Endometrial microvascular endothelial cells (primary cell): ENCODE results near the gene PRIM2. TPM values are rescaled to one million over a fixed set of nuclear protein-coding genes. Genes with fewer than 3 reads are reported as not detected.
"Not testable (repeated sequence)": the region's sequence is repeated elsewhere in the genome, so short reads cannot be mapped to it uniquely, and the experiment has no call there.

Source experiments
- in situ Hi-C: cut with HindIII; loops from 2 replicates; pipeline ENCODE4 v1.10.0; 2017; ENCODE audit warnings: low sequenced_read_pairs, low pct_unique_long_range_greater_than_20kb; ENCODE audit errors: inconsistent ontology term
- total RNA-seq: library from RNA; depleted of rRNA; stranded (reverse); fragments of >200 nt; gene quantifications from one replicate; pipeline ENCODE4 v1.2.3, GENCODE V29; 2015; ENCODE audit errors: inconsistent ontology term

PRIM2 gene
- total RNA-seq, 1 donor from 2014 or later, result 25.2 TPM

DNA sequence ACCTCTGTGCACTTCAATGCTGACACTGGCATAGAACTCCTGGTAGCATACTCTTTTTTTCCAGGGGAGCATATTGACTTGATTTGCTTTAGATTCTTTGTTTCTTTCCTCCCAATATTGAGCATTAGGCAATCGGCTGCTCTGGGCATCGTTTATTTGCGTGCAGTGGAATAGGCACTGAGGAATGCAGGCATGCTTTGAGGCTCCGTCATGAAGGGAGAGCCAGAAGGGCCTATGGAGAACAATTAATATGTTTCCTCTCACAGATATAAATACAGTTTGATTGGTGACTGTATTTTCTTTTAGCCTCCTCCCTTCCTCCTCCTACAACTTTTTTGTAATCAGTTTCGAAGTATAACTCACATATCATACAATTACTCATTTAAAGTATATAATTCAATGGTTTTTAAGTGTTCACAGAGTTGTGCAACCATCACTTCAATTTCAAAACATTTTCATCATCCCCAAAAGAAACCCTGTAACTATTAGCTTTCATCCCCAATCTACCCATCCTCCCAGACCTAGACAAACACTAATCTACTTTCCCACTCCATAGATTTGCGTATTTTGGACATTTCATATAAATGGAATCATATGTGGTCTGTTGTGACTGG lies 157.5 kb downstream of the PRIM2 start:
- in situ Hi-C loops, result not testable (repeated sequence)

DNA sequence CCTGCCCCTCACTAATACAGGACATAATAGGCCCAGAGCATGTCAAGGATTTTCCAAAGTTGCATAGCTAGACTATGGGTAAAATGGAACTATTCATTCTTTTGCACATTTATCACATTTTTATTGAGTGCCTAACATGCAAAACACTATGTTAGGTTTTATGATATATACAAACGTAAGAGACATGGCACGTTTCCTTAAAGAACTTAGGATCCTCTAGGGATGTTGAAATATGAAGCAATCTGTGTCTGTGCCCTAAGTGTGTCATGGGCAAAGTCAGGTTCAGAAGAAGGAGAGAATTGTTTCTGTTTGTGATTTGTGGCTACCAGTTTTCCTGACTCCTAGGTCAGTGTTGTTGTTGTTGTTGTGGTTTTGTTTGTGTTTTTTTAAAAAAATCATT lies 158.2 kb downstream of the PRIM2 start:
- in situ Hi-C loops, result not testable (repeated sequence)

DNA sequence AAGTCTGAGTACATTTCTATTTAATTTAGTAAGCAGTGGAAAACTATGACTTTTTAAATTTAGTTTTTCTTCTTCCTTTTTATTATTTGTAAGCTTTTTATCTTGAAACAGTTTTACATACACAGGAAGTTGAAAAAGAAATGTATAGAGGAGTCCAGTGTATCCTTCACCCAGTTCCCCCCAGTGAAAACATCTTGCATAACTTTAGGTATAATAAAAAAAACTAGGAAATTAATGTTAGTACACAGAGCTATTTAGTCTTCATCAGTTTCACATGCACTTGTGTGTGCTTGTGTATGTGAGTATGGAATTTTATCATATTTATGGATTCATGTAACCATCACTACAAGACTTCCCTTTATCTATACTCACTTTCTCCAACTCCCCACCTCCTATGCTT lies 162.8 kb downstream of the PRIM2 start:
- in situ Hi-C loops, result not testable (repeated sequence)

DNA sequence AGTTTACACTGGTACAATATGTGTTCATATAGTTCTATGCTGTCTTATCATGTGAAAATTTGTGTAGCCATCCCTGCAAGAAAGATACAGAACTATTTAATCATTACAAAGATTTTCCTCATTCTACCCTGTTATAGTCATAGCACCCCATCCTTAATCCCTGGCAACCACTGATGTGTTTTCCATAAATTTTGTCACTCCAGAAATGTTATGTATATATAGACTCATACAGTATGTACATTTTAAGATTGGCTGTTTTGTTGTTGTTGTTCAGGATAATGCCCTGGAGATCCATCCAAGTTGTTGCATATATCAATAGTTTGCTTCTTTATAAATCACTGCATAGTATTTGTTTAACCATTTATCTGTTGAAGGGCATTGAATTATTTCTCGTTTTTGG lies 163.7 kb downstream of the PRIM2 start:
- in situ Hi-C loops, result not testable (repeated sequence)

DNA sequence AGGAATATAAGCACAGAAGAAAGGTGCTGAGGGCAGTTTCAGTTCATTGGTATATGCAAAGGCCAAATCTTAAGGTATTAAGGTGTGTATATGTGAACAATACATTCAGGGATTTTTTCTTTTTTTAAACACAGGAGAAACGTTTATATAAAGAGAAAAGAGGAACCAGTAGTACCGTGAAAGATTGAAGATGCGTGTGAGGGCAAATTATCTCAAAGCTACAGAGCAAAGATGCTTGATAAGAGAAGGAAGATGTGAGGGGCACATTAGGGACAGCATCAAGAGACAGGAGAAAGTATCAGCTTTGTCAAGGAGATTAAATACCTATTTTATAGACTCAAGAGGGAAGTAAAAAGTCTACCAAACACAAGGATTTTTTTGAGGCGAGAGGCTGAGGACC lies 165.0 kb downstream of the PRIM2 start:
- in situ Hi-C loops, result not testable (repeated sequence)

DNA sequence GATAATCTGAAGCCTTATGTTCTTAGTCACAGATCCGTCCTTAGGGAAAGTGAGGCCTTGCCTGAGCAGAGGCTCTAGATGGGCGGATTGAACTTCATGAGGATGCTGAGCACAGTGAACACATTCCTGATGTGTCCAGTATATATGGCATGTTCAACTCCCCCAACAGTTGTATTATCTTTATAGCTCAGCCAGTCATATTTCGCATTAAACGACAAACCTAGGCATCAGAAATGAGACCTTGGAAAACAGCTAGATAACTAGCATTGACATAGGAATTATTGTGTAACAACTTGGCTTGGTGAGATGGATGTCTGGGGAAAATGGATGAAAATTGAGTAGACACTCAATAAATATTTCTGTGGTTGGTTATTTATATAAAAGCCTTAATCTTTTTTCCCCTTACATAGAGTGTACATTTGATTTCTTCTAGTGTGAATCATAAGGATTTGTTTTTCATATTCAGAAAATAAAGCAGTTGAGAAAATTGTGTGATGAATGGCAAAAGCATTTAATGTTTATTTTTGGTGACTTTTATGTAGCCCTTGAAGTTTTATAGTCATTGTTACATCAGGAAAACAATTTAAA lies 169.2 kb downstream of the PRIM2 start:
- in situ Hi-C loops, result not testable (repeated sequence)

DNA sequence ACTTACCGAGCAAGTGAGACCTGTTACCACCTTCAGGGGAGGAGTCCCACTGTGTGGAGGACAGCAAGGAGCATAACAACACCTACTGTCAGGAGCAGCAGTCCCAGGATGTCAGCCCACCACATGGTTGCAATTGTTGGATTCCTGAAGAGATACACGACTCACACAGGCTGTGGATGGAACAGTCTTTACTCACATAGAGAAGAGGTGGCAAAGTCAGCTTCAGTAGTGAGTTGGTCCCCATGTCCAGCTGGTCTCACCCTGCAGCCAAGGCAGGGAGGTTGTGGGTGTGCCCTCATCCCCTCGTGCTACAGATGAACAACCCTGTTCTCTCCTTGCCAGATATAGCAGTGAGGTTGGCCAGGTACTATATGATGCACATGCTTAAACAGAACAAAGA lies 171.1 kb downstream of the PRIM2 start:
- in situ Hi-C loops, result not testable (repeated sequence)

DNA sequence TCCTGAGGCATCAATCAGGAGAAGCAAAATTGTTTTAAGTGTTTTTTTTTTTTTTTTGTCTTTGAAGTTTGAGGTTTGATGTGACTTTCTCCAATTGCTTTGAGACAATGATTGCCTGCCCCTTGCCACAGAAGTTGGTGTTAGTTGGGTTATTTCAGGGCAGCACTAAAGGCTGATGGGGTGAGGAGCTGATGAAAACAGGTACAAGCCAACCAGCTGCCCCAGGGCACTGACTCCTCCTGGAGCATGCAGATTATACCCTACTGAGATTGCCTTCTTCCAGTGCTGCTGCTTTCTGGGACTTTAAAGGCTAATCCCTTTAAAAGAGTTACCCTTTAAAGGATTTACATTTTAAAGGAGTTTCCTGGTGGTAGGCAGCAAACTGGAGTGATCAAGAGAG lies 172.5 kb downstream of the PRIM2 start:
- in situ Hi-C loops, result not testable (repeated sequence)

DNA sequence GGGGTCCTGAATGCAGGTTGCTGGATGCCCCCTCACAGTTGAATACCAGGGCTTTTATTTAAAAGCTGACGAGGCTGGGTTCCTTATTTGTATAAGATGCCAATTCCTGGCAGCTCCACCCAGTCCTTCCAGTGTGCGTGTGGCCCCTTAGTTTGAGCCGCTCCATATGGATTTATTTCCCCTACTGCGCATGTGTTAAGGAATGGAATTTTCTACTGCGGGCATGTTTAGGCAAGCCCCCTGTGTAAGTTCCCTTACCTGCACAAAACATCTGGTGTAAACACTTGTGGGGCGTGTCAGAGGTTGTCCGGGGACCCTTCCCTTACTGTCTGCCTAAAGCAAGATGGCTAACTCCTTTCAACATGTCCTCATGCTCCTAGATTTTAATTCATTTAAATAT lies 174.4 kb downstream of the PRIM2 start:
- in situ Hi-C loops, result not testable (repeated sequence)

DNA sequence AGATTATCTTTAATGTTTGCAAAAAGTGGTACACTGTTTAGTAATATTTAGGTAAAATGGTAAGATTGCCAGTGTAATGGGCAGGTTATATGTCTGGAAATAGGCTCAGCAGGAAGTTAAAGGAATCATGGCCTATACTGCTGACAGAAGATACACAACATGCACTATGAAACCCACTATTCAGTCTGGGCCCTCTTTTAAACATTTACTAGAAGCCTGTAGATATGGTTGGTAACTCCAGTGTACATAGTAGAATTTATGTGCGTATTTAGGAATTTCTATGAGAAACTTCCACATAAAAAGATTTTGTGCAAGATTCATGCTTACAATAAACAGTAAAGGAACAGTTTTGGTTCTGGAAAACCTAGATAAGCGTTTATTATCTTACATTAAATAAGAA lies 178.8 kb downstream of the PRIM2 start:
- in situ Hi-C loops, result not testable (repeated sequence)

DNA sequence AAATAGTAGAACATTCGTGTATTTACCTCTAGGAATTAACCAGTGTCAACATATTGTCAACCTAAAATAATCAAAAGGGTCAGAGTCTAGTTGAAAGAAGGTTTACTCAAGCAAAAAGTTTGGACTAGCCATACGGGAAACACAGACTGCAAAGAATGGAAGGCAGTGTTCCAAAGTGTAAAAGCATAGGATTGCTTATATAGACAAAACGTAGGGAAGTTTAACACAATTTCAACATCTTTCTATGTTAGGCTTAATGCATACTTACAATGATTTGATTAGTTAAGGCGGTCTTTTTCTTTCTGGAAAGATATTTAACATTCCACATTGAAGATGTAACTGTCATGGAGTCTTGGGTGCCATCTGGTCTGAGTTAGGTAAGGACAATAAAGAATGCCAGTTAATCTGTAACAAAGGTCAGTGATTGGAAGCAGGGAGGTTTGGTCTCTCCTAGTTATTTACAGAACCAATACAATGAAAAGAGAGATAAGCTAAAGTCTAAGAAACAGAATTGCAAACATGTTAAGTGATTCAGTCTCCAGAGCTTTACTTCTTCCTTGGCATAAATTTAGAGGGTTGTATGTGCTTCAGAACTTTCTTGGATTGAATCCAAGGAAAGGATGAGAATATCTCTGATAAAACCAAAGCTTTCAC lies 183.1 kb downstream of the PRIM2 start:
- in situ Hi-C loops, result not testable (repeated sequence)

DNA sequence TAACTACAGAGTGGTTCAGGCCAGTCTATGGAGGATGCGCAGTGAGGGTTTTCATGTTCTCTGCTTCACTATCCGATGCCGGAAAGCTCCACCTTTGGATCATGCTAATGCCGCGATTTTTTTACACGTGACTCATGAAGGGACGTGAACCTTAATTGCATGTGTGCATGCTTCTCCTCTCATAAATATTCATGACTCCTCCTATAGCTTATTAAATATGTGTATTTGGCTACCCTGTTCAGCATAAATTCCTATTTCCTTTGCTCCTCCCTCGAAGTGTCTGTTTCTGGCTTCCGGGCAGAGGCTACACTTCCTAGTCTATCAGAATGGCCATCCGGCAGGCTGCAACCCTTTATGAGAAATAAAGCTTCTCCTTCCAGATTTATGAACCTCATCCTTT lies 185.0 kb downstream of the PRIM2 start:
- in situ Hi-C loops, result not testable (repeated sequence)

DNA sequence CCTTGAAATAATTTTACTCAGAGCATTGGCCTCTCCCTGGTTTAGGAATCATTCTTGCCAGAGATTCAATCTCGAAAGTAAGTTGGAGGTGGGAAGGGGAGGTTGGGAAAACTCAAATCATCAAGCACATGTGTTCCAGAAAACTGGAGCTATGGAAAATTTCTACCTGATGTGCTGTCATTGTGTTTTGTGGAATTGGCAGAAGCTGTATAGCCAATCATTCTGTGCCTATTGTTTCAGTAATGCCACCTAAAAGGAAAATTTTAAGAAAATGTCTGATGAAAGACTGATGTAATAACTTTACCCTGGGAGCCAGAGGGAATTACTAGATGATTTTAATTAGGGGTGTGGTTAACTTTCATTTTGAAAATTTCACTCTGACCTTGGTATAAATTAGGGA lies 187.8 kb downstream of the PRIM2 start:
- in situ Hi-C loops, result not testable (repeated sequence)

DNA sequence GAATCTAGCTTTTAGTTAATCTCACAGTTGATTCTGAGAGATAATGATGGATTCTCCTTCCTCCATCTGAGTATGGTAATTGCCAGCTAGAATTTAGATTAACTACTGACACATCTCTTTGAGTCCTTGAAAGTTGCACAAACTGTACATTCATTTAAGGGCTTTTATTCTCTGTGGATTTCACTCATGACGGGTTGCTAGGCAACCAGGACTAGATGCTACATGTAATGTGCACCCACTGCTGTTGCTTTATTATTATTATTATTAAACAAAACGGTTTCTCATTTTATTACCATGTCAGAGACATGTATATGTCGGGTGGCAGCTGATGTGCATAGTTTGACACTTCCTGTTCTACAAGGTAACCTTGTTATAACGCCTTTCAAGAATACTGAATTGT lies 193.0 kb downstream of the PRIM2 start:
- in situ Hi-C loops, result not testable (repeated sequence)

DNA sequence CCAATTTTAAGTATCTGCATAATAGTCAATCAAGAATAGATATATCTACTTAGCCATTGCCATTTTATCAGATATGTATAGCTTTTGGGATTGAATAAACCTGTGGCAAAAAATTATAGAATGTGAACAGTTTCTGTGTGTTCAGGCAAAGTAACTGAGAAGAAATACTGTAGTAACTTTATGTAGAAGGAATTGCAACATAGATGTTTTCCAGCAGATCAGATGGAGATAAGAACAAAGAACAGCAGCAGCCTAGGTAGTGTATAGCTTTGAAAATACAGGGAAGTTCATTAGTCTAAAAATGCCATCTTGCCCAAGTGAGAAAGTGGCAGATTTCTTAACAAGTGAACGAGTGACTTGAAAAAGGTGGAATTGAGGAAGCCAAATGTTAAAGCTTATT lies 197.7 kb downstream of the PRIM2 start:
- in situ Hi-C loops, result not testable (repeated sequence)

DNA sequence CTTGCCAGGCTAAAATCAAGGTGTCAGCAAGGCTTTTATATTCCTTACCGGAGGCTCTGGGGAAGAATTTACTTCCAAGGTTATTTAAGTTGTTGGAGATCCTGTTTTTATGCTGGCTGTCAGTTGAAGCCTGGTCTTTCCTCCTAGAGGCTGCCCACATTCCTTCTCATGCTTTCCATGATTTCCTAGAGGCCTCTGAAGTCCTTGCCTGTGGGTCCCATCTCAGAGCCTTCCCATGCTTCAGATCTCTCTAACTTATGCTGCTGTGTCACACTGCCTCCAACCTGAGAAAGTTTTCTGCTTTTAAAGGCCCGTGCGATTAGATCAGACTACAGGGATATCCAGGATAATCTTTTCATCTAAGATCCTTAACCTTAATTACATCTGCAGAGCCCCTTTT lies 198.4 kb downstream of the PRIM2 start:
- in situ Hi-C loops, result not testable (repeated sequence)

DNA sequence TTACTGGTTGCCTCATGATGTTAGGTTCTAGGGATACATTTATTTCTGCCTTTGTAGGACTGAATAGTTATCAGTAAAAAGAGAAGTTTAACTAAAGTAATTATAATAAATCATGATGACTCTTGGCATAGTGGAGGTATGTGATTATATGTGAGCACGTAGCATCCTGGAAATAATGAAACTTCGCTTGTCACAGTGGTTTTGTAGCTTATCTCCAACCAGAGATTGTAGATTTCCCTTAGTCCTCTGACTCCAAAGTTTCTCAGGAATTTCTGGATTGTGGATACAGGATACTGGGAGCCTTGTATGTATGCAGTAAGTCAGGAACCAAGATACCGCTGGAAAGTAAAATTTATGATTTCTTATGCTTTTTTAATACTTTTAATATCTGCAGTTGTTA lies 199.3 kb downstream of the PRIM2 start:
- in situ Hi-C loops, result not testable (repeated sequence)

DNA sequence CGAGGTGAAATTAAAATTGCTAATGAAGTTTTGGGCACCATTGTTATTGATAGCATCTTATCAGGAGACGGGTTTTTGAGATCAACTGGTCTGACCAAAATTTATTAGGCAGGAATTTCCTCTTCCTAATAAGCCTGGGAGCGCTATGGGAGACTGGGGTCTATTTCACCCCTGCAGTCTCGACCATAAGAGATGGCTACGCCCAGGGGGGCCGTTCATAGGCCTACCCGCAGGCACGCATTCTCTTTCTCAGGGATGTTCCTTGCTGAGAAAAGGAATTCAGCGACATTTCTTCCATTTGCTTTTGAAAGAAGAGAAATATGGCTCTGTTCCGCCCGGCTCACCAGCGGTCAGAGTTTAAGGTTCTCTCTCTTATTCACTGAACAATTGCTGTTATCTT lies 201.8 kb downstream of the PRIM2 start:
- in situ Hi-C loops, result not testable (repeated sequence)

DNA sequence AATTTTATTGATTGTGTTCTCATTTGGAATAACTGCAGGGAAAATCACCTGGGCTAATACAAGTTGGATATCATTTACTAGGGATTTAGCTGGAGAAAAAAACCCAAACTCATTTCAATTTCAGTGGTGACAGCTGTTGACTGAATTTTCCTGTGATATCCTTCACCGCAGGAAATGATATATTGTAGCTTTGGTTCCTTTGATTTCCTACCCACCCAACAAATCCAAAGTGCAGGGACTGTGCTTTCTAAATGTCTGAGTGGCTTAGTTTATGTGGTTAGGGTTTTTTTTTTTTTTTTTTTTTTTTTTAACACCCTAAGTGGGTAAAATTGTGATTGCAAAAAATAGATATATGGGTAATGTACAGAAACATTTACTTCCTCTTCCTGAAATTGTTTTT lies 203.7 kb downstream of the PRIM2 start:
- in situ Hi-C loops, result not testable (repeated sequence)

DNA sequence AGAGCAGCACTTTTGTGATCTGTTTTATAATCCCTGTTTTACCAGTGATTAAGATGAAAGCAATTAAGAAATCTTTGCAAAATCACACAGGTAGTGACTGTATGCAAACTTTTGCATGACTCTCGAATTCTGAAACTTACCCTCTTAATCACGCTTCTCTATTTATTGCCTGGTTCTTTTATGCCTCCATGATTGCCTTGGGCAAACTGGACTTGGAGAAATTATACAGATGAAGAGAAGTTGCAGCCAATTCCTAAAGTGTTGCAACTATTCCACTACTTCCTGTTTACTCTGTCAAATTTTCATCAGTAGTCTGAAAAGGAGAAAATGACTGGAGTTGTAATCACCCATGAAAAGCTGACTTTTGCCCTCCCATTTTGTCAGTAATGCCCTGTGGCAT lies 205.8 kb downstream of the PRIM2 start:
- in situ Hi-C loops, result not testable (repeated sequence)
